Measurements from ENCODE around the gene CCDC167.

DNA sequence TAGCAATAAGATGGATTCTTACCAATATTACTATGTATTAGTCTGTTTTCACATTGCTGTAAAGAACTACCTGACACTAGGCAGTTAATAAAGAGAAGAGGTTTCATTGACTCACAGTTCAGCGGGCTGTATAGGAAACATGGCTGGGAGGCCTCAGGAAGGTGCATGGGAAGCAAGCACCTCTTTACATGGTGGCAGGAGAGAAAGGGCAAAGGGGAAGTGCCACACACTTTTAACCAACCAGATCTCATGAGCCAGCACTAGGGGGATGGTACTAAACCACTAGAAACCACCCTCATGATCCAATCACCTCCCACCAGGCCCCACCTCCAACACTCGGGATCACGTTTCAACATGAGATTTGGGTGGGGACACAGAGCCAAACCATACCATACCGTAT, 40.7 kb upstream of the CCDC167 start:
- TF ChIP-seq, protein P1, sequence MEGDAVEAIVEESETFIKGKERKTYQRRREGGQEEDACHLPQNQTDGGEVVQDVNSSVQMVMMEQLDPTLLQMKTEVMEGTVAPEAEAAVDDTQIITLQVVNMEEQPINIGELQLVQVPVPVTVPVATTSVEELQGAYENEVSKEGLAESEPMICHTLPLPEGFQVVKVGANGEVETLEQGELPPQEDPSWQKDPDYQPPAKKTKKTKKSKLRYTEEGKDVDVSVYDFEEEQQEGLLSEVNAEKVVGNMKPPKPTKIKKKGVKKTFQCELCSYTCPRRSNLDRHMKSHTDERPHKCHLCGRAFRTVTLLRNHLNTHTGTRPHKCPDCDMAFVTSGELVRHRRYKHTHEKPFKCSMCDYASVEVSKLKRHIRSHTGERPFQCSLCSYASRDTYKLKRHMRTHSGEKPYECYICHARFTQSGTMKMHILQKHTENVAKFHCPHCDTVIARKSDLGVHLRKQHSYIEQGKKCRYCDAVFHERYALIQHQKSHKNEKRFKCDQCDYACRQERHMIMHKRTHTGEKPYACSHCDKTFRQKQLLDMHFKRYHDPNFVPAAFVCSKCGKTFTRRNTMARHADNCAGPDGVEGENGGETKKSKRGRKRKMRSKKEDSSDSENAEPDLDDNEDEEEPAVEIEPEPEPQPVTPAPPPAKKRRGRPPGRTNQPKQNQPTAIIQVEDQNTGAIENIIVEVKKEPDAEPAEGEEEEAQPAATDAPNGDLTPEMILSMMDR (IDR thresholded peaks at IDR 0.05), result no peak
- no peak for TF ChIP-seq POLR2A (IDR thresholded peaks at IDR 0.05)
